Testis (tissue), 2 donors: ENCODE results near the gene ANKRD55.

Source experiments
- POLR2A ChIP-seq: fragments of 450-650 bp; IDR thresholded peaks from one replicate; pipeline ENCODE4 v1.6.1; 2017; ENCODE audit warnings: antibody characterized with exemption, mild to moderate bottlenecking, moderate library complexity
- TF ChIP-seq, protein P1 (sequence below), 3 experiments: fragments of 450-650 bp in 2 of 3; fragments of 200-600 bp in 1 of 3; sonication (generic) in 1 of 3; IDR thresholded peaks; one replicate each; pipeline ENCODE4 v1.5.1; 2016 to 2019; ENCODE audit warnings: antibody characterized with exemption in 3 of 3, mild to moderate bottlenecking in 2 of 3, moderate library complexity in 1 of 3

GRCh38 chr5:56211298-56211865 is 21.7 kb downstream of the ANKRD55 start:
- TF ChIP-seq, protein P1, sequence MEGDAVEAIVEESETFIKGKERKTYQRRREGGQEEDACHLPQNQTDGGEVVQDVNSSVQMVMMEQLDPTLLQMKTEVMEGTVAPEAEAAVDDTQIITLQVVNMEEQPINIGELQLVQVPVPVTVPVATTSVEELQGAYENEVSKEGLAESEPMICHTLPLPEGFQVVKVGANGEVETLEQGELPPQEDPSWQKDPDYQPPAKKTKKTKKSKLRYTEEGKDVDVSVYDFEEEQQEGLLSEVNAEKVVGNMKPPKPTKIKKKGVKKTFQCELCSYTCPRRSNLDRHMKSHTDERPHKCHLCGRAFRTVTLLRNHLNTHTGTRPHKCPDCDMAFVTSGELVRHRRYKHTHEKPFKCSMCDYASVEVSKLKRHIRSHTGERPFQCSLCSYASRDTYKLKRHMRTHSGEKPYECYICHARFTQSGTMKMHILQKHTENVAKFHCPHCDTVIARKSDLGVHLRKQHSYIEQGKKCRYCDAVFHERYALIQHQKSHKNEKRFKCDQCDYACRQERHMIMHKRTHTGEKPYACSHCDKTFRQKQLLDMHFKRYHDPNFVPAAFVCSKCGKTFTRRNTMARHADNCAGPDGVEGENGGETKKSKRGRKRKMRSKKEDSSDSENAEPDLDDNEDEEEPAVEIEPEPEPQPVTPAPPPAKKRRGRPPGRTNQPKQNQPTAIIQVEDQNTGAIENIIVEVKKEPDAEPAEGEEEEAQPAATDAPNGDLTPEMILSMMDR (IDR thresholded peaks at IDR 0.05): no peak
- TF ChIP-seq POLR2A: no peak
